GM21528 (cell line): ENCODE measurements around the gene HAX1.
"Not testable (repeated sequence)": the region's sequence is repeated elsewhere in the genome, so short reads cannot be mapped to it uniquely, and the experiment has no call there.

Source experiments
- ATAC-seq: cut with Tn5 transposase; IDR thresholded peaks from one replicate; pipeline ENCODE4 v1.9.1; 2021; ENCODE audit warnings: mild to moderate bottlenecking, moderate library complexity; ENCODE audit not compliant: unreplicated experiment, low FRiP score

Gene HAX1

DNA sequence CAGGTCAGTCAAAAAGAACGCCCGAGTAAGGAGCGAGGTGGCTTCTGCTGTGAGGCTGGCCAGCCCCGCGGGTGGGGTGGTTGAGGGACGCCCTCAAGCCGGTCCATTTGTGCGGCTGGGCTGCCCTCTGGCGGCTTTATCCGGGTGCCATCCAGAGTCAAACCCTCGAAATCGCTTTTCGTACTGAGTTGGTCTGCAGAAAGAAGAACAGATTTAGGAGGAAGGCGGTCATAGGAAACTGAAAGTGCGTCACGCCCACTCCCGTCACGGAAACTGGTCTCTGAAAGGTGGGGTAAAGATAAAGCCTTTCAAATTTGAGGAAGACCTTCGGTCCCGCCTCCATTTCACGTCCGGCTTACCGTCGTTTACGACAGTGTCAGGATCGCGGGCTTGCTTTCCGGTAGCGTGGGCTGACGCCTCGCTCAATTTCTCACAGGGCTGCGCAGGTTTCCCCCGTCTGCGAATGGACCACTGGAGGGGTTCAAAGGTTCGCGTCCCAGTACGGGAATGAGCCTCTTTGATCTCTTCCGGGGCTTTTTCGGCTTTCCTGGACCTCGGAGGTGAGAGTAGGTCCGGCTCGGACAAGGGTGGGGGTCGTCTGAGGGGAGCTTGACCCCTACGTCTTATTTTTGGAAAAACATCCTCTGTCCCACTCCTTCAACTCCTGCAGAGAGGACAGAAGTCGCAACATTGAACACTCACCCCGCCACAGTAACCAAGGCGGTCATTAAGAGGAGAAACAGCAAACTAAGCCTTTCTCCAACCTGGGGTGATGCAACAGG is at the start of gene HAX1:
Gene HAX1, plus strand, starts transcription at position 413 of the 782 bp plus-strand sequence. Its CDS starts 95 bp downstream, at position 508.
- ATAC-seq, result peak; percentile 85

DNA sequence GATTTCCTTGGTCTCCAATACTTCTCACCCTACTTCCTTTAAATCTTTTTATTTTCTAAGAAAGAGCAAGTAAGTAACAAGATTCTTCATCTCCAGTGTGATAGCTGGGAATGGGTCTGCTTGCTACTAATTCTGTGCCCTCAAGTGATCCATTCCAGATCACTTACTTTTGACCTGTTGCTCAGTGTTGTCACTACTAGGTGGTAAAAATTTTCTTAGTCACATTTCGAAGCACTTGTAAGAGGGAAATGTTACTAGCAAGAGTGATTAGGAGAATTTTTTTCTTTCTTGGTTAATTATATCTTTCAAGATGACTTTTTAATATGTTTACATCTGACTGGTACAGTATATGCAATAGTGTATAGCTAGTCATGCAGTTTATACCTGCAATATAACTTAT is 49.5 kb upstream of the HAX1 start:
- no peak for ATAC-seq

DNA sequence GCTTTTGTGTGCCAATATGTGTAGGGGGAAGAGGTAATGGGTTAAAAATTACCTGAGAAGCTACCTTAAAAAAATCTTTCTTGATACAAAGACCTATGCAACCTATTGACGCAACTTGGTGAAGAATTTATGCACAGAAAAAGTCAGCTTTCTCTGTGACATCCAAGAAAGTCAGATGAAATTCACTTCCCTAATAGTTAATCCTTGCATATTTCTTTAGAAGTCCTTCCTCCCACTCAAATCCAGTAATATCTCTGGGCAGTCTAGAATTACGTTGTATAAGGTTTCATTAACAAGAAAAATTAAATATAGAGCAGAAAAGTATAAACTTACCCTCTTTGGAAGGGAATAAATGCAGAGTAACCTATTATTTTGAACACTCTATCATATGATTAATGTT is 48.8 kb upstream of the HAX1 start:
- ATAC-seq, result no peak

DNA sequence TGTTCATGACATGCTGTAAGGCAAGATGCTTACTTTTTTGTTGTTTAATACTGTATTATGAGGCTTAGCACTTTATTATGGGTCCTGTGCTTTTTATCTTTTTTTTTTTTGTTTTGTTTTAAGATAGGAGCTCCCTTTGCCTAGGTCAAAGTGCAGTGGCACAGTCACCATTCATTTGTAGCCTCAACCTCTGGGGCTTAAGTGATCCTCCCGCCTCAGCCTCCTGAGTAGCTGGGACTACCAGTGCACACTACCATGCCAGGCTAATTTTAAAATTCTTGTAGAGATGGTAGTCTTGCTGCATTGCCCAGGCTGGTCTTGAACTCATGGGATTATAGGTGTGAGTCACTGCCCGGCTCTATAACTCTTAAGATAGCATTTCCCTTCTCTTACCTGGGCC is 47.1 kb upstream of the HAX1 start:
- ATAC-seq, result no peak

DNA sequence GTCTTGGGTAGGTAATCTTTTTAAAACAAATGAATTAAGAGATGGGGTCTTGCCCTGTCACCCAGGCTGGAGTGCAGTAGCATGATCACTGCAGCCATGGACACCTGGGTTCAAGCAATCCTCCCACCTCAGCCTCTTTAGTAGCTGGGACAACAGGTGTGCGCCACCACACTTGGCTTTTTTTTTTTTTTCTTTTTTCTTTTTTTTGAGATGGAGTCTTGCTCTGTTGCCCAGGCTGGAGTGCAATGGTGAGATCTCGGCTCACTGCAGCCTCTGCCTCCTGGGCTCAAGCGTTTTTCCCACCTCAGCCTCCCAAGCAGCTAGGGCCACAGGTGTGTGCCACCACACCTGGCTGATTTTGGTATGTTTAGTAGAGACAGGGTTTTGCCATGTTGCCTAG is 41.3 kb upstream of the HAX1 start:
- ATAC-seq, result not testable (repeated sequence)

DNA sequence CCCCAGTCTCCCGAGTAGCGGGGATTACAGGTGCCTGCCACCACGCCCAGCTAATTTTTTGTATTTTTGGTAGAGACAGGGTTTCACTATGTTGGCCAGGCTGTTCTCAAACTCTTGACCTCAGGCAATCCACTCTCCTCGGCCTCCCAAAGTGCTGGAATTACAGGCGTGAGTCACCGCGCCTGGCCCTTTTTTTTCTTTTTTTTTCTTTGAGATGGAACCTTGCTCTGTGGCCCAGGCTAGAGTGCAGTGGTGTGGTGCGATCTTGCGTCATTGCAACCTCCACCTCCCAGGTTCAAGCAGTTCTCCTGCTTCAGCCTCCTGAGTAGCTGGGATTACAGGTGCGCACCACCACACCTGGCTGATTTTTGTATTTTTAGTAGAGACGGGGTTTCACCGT is 39.3 kb upstream of the HAX1 start:
- not testable (repeated sequence) for ATAC-seq

DNA sequence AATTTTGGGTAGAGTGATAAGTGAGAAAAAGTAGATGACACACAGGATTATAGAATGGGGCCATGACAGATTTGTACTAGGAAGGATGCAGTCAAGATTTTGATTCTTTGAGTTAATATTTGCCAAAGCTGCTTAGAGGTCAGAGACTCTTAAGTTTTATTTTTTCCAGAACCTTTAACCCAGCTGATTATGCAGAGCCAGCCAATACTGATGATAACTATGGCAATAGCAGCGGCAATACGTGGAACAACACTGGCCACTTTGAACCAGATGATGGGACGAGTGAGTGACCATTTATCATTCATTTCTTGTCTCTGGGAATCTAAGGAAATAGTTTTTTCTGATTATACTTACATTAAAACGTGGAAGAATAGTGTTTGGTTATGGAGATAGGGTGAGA is 35.6 kb upstream of the HAX1 start:
- ATAC-seq, result no peak

DNA sequence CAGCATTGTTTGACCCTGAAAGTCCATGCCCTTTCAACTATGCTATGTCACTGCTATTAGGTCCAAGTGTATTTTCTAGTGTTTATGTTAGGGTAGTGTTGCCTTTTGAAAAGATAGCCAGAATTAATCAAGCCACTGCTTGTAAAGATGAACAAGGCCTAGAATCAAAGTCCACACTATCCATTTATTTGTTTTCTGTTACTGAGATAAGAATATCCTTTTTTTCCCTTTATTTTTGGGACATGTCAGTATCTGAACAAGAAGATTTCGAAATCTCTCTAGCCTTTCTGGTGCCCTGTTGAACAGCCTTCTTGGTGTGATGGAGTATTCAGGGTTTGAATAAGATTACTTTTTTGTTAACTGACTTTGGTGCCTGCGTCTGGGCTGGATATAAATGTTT is 35.0 kb upstream of the HAX1 start:
- no peak for ATAC-seq

DNA sequence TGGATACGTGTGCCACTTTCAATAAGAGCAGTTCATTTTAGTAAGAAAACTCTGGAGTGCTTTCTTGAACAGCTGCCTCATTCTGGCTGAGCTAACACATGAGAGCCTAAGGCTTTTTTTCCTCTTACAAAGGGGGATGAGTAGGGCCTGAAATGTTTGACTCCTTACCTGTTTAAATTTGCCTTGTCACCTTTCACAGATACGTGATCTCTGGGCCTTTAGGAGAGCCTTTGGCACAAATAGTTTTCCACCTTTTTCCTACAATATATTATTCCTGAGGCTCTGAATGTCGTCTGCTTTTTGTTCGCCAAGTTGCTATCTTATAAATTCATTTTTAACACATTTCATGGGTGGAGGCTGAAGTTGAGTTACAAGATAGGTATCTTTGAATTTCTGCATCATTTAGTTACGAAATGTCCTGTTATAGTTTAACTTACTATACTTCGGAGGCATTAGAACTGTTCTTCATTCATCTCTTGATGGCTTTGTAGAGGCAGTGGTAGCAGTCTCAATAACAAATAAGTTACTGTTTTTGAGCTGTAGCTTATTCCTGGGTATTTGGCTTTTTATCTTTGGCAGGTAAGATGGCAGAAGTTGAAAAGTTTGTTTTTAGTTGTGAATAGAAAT is 34.4 kb upstream of the HAX1 start:
- ATAC-seq, result no peak

DNA sequence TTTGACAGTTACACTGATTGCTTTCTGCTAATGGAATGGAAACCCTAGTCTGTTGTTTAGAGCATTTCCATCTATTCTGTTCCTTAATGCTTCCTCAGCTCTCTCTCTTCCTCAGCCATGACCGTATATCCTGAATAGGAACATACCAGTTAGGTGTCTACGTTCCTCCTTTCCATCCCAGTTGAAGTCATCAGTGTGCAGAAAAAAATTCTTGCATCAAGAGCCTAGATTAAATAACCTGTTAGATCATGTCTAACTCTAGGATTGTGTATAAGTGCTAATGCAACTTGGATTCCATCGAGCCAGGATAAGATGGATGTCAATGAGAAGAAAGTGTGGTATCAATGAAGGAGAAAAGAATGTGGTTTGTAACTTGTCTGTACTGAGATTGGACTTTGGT is 32.9 kb upstream of the HAX1 start:
- ATAC-seq, result no peak

DNA sequence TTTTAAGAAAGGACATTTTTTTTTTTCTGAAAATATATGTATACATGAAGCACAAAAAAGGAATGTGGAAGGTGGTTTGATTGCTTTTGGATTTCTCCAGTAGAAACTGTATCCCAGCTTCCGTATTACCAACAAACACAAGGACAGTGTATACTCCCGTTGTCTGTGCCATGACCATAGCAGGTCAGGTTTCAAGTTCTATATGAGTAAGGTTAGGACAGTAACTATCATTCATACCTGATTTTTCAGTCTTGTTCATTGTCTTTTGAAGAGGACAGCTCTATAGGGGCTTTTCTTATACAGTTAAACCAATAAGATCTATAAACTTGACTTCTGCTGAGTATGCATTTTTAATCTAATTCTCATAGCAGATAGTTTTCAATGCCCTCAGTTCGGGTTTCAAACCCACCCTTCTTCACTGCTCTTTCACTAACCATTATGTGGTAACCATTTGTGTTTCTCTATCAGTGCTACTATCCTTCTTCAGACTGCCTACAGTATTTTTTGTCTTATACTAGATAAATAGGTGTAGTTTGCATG is 32.1 kb upstream of the HAX1 start:
- no peak for ATAC-seq

DNA sequence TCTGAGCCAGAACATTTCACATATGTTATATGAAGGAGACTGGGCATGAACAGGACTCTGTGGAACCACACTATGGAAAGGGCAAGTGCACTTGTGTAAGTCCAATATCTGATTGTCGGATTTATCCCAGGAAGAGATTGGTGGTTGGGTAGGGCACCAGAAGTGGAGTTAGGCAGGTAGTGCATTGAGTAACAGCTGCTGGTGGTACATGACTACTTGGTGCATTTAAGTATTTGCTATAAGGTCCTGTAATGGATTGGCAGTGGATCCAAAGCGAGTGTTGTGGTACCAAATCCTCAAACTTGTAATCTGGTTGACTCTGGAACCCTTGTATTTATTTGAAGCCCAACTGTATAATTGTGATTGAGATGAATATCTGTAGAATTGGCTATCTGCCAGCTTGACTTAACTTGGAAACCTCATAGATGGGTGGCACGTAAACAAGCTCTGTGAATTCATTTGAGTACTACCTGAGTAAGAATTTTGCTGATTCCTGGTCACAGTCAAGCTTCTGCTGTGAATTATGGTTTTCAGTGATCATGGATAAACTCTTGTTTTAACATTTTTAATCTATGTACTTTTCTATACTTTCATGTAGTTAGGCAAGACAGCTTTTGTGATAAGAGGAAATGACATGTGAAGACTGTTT is 30.6 kb upstream of the HAX1 start:
- ATAC-seq, result no peak

DNA sequence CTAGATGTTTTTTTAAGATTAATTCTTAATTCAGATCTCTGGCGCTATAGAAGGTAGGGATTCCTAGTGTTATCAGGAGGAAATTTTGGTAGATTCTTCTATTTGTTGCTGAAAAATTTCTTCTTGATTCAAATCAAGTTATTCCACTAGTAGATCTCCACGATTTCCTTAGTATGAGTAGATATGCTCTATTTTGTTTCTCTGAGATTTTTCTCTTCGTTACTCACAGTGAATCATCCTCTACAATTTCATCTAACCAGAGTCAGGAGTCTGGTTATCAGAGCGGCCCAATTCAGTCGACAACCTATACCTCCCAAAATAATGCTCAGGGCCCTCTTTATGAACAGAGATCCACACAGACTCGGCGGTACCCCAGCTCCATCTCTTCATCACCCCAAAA is 18.8 kb upstream of the HAX1 start:
- no peak for ATAC-seq

DNA sequence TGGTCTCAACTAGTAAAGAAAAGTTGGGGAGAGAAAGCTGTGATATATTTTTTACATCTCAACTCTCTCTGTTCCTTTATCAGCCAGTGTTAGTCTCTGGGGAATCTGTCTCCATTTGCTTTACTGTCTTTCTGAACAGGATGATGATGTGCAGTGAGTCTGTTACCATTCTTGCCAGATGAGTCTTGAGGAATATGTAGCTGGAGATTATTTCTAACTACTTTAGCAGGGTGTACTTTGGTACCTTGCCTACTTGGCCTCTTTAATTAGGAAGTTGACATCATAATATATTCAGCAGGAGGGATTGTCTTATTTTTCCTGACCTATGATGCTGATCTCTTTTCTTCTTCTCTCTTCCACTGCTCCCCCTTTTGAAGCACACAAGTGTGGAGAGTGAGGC is 15.7 kb upstream of the HAX1 start:
- ATAC-seq, result no peak

DNA sequence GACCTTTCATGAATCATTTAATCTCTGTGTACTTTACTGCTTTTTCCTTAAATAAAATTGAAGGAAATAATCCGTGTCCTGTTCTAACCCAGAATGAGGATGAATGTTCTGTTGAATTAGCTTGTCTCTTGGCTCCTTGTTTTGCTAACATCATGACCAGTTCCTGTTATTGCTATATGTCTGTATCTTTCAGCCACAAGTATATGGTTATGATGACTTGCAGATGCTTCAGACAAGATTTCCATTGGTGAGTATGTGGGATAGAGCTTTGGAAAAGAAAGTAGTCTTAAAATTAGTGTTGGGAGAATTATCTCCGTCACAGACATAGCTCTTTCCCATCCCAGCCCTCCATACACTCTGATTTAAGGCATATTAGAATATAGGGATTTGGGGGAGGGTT is 13.6 kb upstream of the HAX1 start:
- no peak for ATAC-seq

DNA sequence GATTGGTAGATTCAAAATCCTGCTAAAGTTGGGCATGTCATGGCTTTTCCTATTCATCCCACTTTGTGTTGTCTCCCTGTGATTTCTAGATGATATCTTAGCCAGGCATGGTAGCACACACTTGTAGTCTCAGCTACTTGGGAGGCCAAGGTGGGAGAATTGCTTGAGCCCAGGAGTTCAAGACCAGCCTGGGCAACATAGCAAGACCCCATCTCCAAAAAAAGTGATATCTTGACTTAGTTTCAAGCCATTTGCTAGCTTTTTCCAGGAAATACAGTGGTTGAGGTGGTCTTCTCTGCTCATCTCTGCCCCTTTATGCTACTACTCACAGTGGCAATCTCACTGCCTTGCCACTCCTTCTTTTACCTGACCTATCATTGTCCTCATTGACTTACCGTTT is 12.3 kb upstream of the HAX1 start:
- ATAC-seq, result no peak

DNA sequence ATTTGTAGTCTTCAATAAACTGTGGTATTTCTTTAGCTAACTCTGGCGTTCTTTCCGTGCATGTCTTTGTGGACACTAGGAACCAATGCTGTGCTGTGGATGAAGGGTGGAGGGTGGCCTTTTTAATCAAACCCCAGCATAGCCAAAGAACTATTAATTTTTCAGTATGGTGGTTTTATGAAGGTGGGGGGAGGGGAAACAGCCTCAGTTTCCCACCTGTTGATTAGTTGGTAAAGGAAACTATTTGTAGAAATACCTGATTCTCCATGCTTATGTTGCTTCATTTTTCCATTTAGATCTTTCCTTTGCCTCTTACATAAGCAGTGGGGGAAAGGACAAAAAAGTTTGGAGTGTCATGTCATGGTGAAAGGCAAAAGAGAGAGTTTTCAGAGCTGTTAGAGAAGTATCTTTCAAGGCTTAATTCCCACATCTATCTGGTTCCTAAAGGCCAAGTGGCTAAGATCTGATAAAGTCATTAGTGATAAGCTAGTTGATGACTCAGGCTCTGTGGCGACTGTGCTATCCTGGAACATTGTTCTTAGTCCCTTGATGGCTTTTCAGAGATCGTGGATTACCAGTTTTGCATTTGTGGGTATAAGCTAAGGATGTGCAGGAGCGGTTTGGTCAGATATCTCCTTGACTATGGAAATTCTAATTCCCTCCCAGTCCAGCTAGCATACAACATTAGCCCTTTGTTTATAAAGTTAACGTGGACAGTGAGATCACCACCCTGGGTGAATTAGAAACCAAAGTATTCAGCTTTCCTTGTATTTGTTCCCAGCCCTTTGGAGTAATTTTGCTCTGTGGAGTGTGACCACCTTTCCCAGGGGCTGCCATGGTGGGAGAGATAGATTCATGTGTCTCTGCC is 8.7 kb upstream of the HAX1 start:
- ATAC-seq, result no peak

DNA sequence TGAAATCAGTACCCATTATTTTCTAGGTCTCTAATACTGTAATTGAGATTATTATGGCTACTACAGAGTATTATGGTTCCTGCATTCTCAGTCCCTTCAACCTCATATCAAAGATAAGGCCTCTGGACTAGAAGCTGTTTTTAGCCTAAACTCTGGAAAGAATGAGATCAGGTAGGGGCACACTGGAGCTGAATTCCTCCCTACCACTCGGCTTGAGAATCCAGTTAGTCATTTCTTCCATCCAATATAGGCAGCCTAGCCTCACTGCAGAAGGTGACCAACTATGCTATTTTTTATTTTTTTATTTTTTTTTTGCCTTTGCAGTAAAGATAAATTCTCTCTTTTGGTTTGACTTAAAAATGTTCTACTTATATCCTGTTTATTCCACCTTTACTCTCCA is 8.0 kb upstream of the HAX1 start:
- ATAC-seq, result no peak

DNA sequence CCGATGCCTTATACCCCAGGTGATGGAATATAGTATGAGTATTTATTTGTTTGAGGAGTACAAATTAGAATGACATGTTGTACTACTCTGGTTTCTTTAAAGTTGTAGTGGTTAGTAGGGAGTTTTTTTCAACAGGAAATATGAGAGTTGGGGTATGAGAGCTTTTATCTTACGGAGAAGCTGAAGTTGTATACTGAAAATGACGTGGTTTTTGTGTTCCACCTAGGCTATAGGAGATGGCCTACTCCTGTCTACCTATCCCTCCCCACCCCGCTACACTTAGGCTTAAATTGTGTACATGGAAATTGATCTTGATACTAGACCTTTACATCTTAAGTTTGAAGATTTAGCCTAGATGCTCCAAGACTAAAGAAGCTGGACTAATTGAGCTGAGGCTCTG is 6.8 kb upstream of the HAX1 start:
- no peak for ATAC-seq

DNA sequence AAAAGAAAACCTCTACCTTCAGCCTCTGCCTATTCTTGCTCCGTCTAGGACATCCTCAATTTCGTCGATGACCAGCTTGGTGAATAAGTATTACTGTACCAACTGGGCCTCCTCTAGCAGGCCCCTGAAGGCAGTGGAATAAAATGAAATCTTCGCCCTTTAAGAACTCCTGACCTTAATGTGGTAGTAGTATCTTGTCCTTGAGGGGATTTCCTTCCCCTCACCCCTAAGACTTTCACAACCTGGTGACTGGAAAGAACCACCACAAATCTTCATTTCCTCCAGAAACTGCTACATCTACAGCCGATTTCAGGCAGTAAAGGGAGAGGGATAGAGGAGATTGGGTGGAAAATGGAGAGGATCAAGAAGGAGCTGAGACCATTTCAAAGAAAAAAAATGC is 1.6 kb upstream of the HAX1 start:
- ATAC-seq, result no peak
